ENCODE results near the gene NCAPD3. TPM values are rescaled to one million over a fixed set of nuclear protein-coding genes. Genes with fewer than 3 reads are reported as not detected.

Gene NCAPD3
- total and polyA plus RNA-seq, 9 of the 15 experiments (the other 6 are each of a cell fraction or from before 2014, with no cell fraction given): 23.6 to 80.6 (median 58.6) TPM

GRCh38 chr11:134125507-134125906, 98.3 kb downstream of the NCAPD3 start:
- FAIRE-seq (no peak), ATAC-seq (no peak), DNase-seq (ENCODE audit: extremely low read depth in 1 of 4, low spot score in 3 of 4) (no peak)
- no peaks in the 10 kb centered on the region for H3K9me1 ChIP-seq (ENCODE audit: control insufficient read depth, insufficient read depth, low read length)
- 0% methylated on average over 9 of the region's 9 CpGs for WGBS (ENCODE audit: insufficient coverage, low coverage, missing lambda C conversion rate)
- no peak overlapping the region for H3K27ac ChIP-seq (ENCODE audit: extremely low read depth, low read depth, low read length)
- H3K27me3 ChIP-seq (ENCODE audit: control insufficient read depth in 2 of 2, insufficient read depth in 2 of 2, low read length in 2 of 2): peaks cover 22 to 24% of the 10 kb centered on the region in 2 experiments
- H3K36me3 ChIP-seq (ENCODE audit: control insufficient read depth, insufficient read depth, low read length): no peaks in the 10 kb centered on the region
- H3K9me3 ChIP-seq (replicated peaks; ENCODE audit: control insufficient read depth, insufficient read depth, low read depth, low read length): no peaks in the 10 kb centered on the region
- H3K4me1 ChIP-seq (replicated peaks in 1 of 2; ENCODE audit: control insufficient read depth in 2 of 2, insufficient read depth in 2 of 2, low read length in 2 of 2): peaks cover 0 to 6% of the 10 kb centered on the region in 2 experiments; a peak in 2 of 5 replicates
- H3K4me3 ChIP-seq: no peak overlapping the region
- ChIA-PET POLR2A (no interaction called here), CTCF (ENCODE audit: low intra/inter-chr PET ratio) (no interaction called here)
- in situ Hi-C loops (cut with MboI) (no loop called here), intact Hi-C loops (cut with micrococcal nuclease) (no loop called here)
- no peak overlapping the region for H3K4me2 ChIP-seq (ENCODE audit: insufficient read depth, low read length)
- no peaks in the 10 kb centered on the region for H4K20me1 ChIP-seq (replicated peaks; ENCODE audit: control insufficient read depth, insufficient read depth, low read length)
- no peak overlapping the region for H3K9ac ChIP-seq (ENCODE audit: insufficient read depth in 1 of 2, low read depth in 2 of 2, low read length in 2 of 2)
- no peaks in the 10 kb centered on the region for H3K79me2 ChIP-seq (ENCODE audit: control insufficient read depth, insufficient read depth, low read length)
- no peak overlapping the region for H2AFZ ChIP-seq (ENCODE audit: low read depth, low read length)
- TF ChIP-seq CBFA2T3 (IDR thresholded peaks at IDR 0.05): no peak
- no peak for TF ChIP-seq GTF3C2 (IDR thresholded peaks at IDR 0.05; ENCODE audit: borderline replicate concordance, extremely low read depth, insufficient read length)
- no peak for TF ChIP-seq SMAD2 (IDR thresholded peaks at IDR 0.05; ENCODE audit: low read depth, low read length)
- TF ChIP-seq GABPB1 (CRISPR knock-in tag; IDR thresholded peaks at IDR 0.05): no peak
- BruUV-seq (replicated peaks): no TSS peak
